SK-N-SH (cell line): Measurements from ENCODE around the gene EEA1. TPM values are rescaled to one million over a fixed set of nuclear protein-coding genes. Genes with fewer than 3 reads are reported as not detected.

Experiments used
- CTCF ChIA-PET: fragments of 300-600, 350-600 bp; formaldehyde crosslinking; extraction: SDS; loops from one replicate; lab custom pipeline; 2021; lab: Yijun Ruan, JAX
- POLR2A ChIA-PET: fragments of 350-600 bp; sonication (Branson Sonifier 250); formaldehyde crosslinking; extraction: SDS; loops from one replicate; lab custom pipeline; 2020; ENCODE audit warnings: antibody characterized with exemption, inconsistent platforms; lab: Yijun Ruan, JAX
- DNase-seq: peaks from one replicate; pipeline ENCODE4 v3.0.0; 2012
- H2AFZ ChIP-seq: fragments of 200-600 bp; sonication (generic); 2 replicates; pipeline ENCODE4 v1.8.1; 2016; ENCODE audit warnings: antibody characterized with exemption, mild to moderate bottlenecking, low read depth
- H3F3A ChIP-seq: fragments of 200-600 bp; sonication (generic); replicated peaks from 2 replicates; pipeline ENCODE3; 2016; ENCODE audit warnings: antibody characterized with exemption, mild to moderate bottlenecking; ENCODE audit not compliant: insufficient read depth
- H3K27ac ChIP-seq, 2 experiments: fragments of 200-500 bp in 1 of 2; fragments of 200-600 bp in 1 of 2; sonication (Bioruptor generic) in 1 of 2; sonication (generic), shearing (Covaris generic) in 1 of 2; 2 replicates each; pipeline versions ENCODE4 v1.5.1 to v1.6.1; 2014 to 2016; ENCODE audit warnings: low read depth in 2 of 2, inconsistent platforms in 1 of 2, low read length in 1 of 2, mild to moderate bottlenecking in 1 of 2, mixed read lengths in 1 of 2
- H3K27me3 ChIP-seq: fragments of 200-600 bp; sonication (generic), shearing (Covaris generic); 2 replicates; pipeline ENCODE4 v1.6.1; 2016; ENCODE audit warnings: mixed run types; ENCODE audit not compliant: insufficient read depth
- H3K36me3 ChIP-seq, 2 experiments: fragments of 200-500 bp in 1 of 2; fragments of 200-600 bp in 1 of 2; sonication (Bioruptor generic) in 1 of 2; sonication (generic) in 1 of 2; replicated peaks in 1 of 2; 2 replicates each; pipeline versions ENCODE3 to v1.5.1; 2014 to 2016; ENCODE audit warnings: low read length in 1 of 2, mild to moderate bottlenecking in 1 of 2; ENCODE audit not compliant: insufficient read depth in 2 of 2, control insufficient read depth in 1 of 2
- H3K4me1 ChIP-seq, 2 experiments: fragments of 200-500 bp in 1 of 2; fragments of 200-600 bp in 1 of 2; sonication (Bioruptor generic) in 1 of 2; sonication (generic), shearing (Covaris generic) in 1 of 2; 2 replicates each; pipeline versions ENCODE4 v1.5.1 to v1.6.1; 2014 to 2016; ENCODE audit warnings: low read depth in 1 of 2, low read length in 1 of 2, mixed run types in 1 of 2; ENCODE audit not compliant: insufficient read depth in 2 of 2, control insufficient read depth in 1 of 2
- H3K4me2 ChIP-seq: fragments of 200-600 bp; sonication (generic), shearing (Covaris generic); 2 replicates; pipeline ENCODE4 v1.6.1; 2017; ENCODE audit warnings: mixed run types
- H3K4me3 ChIP-seq, 2 experiments: fragments of 200-500 bp in 1 of 2; fragments of 200-600 bp in 1 of 2; sonication (Bioruptor generic) in 1 of 2; sonication (generic), shearing (Covaris generic) in 1 of 2; 2 replicates each; pipeline versions ENCODE4 v1.5.1 to v1.8.1; 2014 to 2016; ENCODE audit warnings: low read depth in 2 of 2, inconsistent platforms in 1 of 2, low read length in 1 of 2, mild to moderate bottlenecking in 1 of 2, mixed read lengths in 1 of 2, moderate library complexity in 1 of 2
- H3K79me2 ChIP-seq: fragments of 200-600 bp; sonication (generic); 2 replicates; pipeline ENCODE4 v1.8.1; 2017; ENCODE audit warnings: mild to moderate bottlenecking; ENCODE audit not compliant: insufficient read depth
- H3K9ac ChIP-seq: fragments of 200-600 bp; sonication (generic); 2 replicates; pipeline ENCODE4 v1.6.1; 2017; ENCODE audit warnings: mixed run types
- H3K9me2 ChIP-seq: fragments of 200-600 bp; sonication (generic); 2 replicates; pipeline ENCODE4 v1.6.1; 2017; ENCODE audit warnings: mixed run types
- H3K9me3 ChIP-seq: fragments of 200-600 bp; sonication (generic); 2 replicates; pipeline ENCODE4 v1.6.1; 2017; ENCODE audit warnings: mixed run types, mild to moderate bottlenecking, moderate library complexity
- H4K20me1 ChIP-seq: fragments of 200-600 bp; sonication (generic); 2 replicates; pipeline ENCODE4 v1.6.1; 2017; ENCODE audit warnings: mild to moderate bottlenecking, mixed run types; ENCODE audit not compliant: insufficient read depth
- CHD2 ChIP-seq: fragments of 150-350 bp; IDR thresholded peaks from 2 replicates; pipeline ENCODE4 v1.6.1; 2018; ENCODE audit warnings: low read length; ENCODE audit not compliant: partially characterized antibody
- ELF1 ChIP-seq: IDR thresholded peaks from 2 replicates; pipeline ENCODE4 v1.4.0; 2012
- EZH2phosphoT487 ChIP-seq: fragments of 200-600 bp; sonication (generic); IDR thresholded peaks from 2 replicates; pipeline ENCODE4 v1.6.1; 2017; ENCODE audit warnings: low read depth, mixed run types, mild to moderate bottlenecking, antibody characterized with exemption, moderate library complexity, borderline replicate concordance
- FOSL2 ChIP-seq: IDR thresholded peaks from 2 replicates; pipeline ENCODE4 v1.4.0; 2012; ENCODE audit warnings: low read depth, mild to moderate bottlenecking, moderate library complexity, borderline replicate concordance
- FOXJ3 ChIP-seq: sonication (generic); formaldehyde crosslinking; IDR thresholded peaks from 2 replicates; pipeline ENCODE4 v1.5.1; 2020; ENCODE audit warnings: mild to moderate bottlenecking, missing genetic modification reagents
- FOXM1 ChIP-seq: IDR thresholded peaks from 2 replicates; pipeline ENCODE4 v1.4.0; 2012; ENCODE audit warnings: low read depth, mild to moderate bottlenecking
- GABPA ChIP-seq: IDR thresholded peaks from 2 replicates; pipeline ENCODE4 v1.4.0; 2012; ENCODE audit warnings: low read depth, mild to moderate bottlenecking
- GATA2 ChIP-seq: sonication (generic); formaldehyde crosslinking; IDR thresholded peaks from 2 replicates; pipeline ENCODE4 v1.5.0; 2020; ENCODE audit warnings: mild to moderate bottlenecking, missing genetic modification reagents
- IRF3 ChIP-seq: fragments of 150-350 bp; IDR thresholded peaks from 2 replicates; pipeline ENCODE4 v1.6.1; 2016; ENCODE audit warnings: mild to moderate bottlenecking, low read depth, low read length
- JUND ChIP-seq: IDR thresholded peaks from 2 replicates; pipeline ENCODE4 v1.4.0; 2012
- MXI1 ChIP-seq: IDR thresholded peaks from 2 replicates; pipeline ENCODE4 v1.6.1; 2012; ENCODE audit warnings: mild to moderate bottlenecking, low read depth, low read length, improper control_type of control experiment
- PBX3 ChIP-seq: IDR thresholded peaks from 2 replicates; pipeline ENCODE4; 2012
- POLR2AphosphoS5 ChIP-seq: IDR thresholded peaks from 2 replicates; pipeline ENCODE4 v1.6.1; 2012; ENCODE audit warnings: low read depth, low read length
- RAD21 ChIP-seq: IDR thresholded peaks from 2 replicates; pipeline ENCODE4 v1.6.1; 2012; ENCODE audit warnings: mild to moderate bottlenecking, low read length
- RXRA ChIP-seq: IDR thresholded peaks from 2 replicates; pipeline ENCODE4 v1.4.0; 2012; ENCODE audit warnings: low read depth, mild to moderate bottlenecking, borderline replicate concordance
- SIN3A ChIP-seq: IDR thresholded peaks from 2 replicates; pipeline ENCODE4 v1.6.1; 2012; ENCODE audit warnings: low read depth, mild to moderate bottlenecking, low read length, moderate library complexity, borderline replicate concordance
- SMC3 ChIP-seq: IDR thresholded peaks from 2 replicates; pipeline ENCODE4 v1.6.1; 2012; ENCODE audit warnings: low read depth, low read length, improper control_type of control experiment
- TAF1 ChIP-seq: IDR thresholded peaks from 2 replicates; pipeline ENCODE4 v1.6.1; 2012; ENCODE audit warnings: low read depth, mild to moderate bottlenecking, low read length, moderate library complexity, borderline replicate concordance
- USF1 ChIP-seq: IDR thresholded peaks from 2 replicates; pipeline ENCODE4 v1.4.0; 2012; ENCODE audit warnings: low read depth, borderline replicate concordance
- polyA plus RNA-seq, 3 experiments: library from polyadenylated mRNA; depleted of rRNA; stranded (reverse); fragments of >200 nt; gene quantifications; 2 replicates each; pipeline ENCODE4 v1.2.3, GENCODE V29; 2012
- TF ChIP-seq, protein P1 (sequence below): IDR thresholded peaks from 2 replicates; pipeline ENCODE4 v1.4.0; 2012; ENCODE audit warnings: low read depth, borderline replicate concordance

Gene EEA1
- polyA plus RNA-seq, 1 of the 3 experiments (the other 2 are of a cell fraction) = 1.5 TPM

- TF ChIP-seq TAF1 (no peak), FOXJ3 (CRISPR knock-in tag) (no peak), CHD2 (no peak), RXRA (peak; percentile 43; the same call in 1 of the 2 replicates), JUND (peak; percentile 93), GABPA (no peak), GATA2 (CRISPR knock-in tag) (no peak), FOXM1 (no peak), RAD21 (no peak), FOSL2 (peak; percentile 88), ELF1 (no peak), PBX3 (peak; percentile 88), SMC3 (no peak)
- TF ChIP-seq, all 33 proteins: peak for 11
Measured at GRCh38 chr12:92899386-92900001, 29.6 kb downstream of the EEA1 start (continued).

- Histone ChIP-seq H3K9ac (peak overlapping the region; percentile 59; the same call in 1 of the 2 replicates), H3F3A (peaks cover 33% of the 10 kb centered on the region), H3K79me2 (peaks cover 83% of the 10 kb centered on the region), H3K36me3 (peaks cover 0 to 6% of the 10 kb centered on the region in 2 experiments), H2AFZ (no peak overlapping the region; the same call in 1 of the 2 replicates), H3K9me3 (no peaks in the 10 kb centered on the region), H3K27ac (peak overlapping the region; percentile 31 to 96; a peak in 3 of 4 replicates), H3K9me2 (no peaks in the 10 kb centered on the region), H3K4me1 (peaks cover 0 to 11% of the 10 kb centered on the region in 2 experiments; a peak in 2 of 4 replicates), H4K20me1 (no peaks in the 10 kb centered on the region), H3K4me2 (peak overlapping the region; percentile 74), H3K4me3 (0 out of 4 replicates have a peak overlapping the region, but pooled peaks of 1 of the 2 experiments have one; percentile 27), H3K27me3 (no peaks in the 10 kb centered on the region)
- CTCF ChIA-PET = no interaction called here
- POLR2A ChIA-PET = no interaction called here
- no peak for DNase-seq
- TF ChIP-seq USF1 (no peak), CHD2 (no peak), SIN3A (no peak), EZH2phosphoT487 (no peak), MXI1 (no peak), PBX3 (no peak), IRF3 (no peak), RXRA (no peak), GABPA (no peak), POLR2AphosphoS5 (no peak)
- TF ChIP-seq, protein P1, sequence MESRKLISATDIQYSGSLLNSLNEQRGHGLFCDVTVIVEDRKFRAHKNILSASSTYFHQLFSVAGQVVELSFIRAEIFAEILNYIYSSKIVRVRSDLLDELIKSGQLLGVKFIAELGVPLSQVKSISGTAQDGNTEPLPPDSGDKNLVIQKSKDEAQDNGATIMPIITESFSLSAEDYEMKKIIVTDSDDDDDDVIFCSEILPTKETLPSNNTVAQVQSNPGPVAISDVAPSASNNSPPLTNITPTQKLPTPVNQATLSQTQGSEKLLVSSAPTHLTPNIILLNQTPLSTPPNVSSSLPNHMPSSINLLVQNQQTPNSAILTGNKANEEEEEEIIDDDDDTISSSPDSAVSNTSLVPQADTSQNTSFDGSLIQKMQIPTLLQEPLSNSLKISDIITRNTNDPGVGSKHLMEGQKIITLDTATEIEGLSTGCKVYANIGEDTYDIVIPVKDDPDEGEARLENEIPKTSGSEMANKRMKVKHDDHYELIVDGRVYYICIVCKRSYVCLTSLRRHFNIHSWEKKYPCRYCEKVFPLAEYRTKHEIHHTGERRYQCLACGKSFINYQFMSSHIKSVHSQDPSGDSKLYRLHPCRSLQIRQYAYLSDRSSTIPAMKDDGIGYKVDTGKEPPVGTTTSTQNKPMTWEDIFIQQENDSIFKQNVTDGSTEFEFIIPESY = no peak
Measured at GRCh38 chr12:92898755-92899154, 30.3 kb downstream of the EEA1 start.
